SHP77 (cell line): ENCODE results near the gene MRPL14.
A peak's percentile ranks its signal among the peaks of the same experiment; 100 is the strongest.
"Not testable (repeated sequence)": the region's sequence is repeated elsewhere in the genome, so short reads cannot be mapped to it uniquely, and the experiment has no call there.

ENCODE experiments used
- DNase-seq, 2 experiments: peaks; one replicate each; lab custom pipeline; 2025; lab: John Stamatoyannopoulos, UW

Gene MRPL14

GRCh38 chr6:44099192-44099591 lies 28.1 kb downstream of the MRPL14 start:
- DNase-seq = no peak

GRCh38 chr6:44097782-44098317 lies 29.4 kb downstream of the MRPL14 start:
- DNase-seq = no peak

GRCh38 chr6:44096612-44097011 lies 30.6 kb downstream of the MRPL14 start:
- peak; percentile 63 to 71 for DNase-seq

GRCh38 chr6:44095243-44095623 lies 32.0 kb downstream of the MRPL14 start:
- DNase-seq = not testable (repeated sequence)

- DNase-seq = no peak
Observed at GRCh38 chr6:44094403-44095242, 32.6 kb downstream of the MRPL14 start.

- DNase-seq = no peak
Observed at GRCh38 chr6:44093750-44094402, 33.4 kb downstream of the MRPL14 start.

- no peak for DNase-seq
Observed at GRCh38 chr6:44093066-44093465, 34.2 kb downstream of the MRPL14 start.

GRCh38 chr6:44091981-44092884 lies 35.0 kb downstream of the MRPL14 start:
- no peak for DNase-seq

- not testable (repeated sequence) for DNase-seq
Observed at GRCh38 chr6:44091356-44091755, 35.9 kb downstream of the MRPL14 start.

GRCh38 chr6:44090465-44090864 lies 36.8 kb downstream of the MRPL14 start:
- no peak for DNase-seq

GRCh38 chr6:44088827-44089590 lies 38.2 kb downstream of the MRPL14 start:
- no peak for DNase-seq

GRCh38 chr6:44087623-44088022 lies 39.6 kb downstream of the MRPL14 start:
- DNase-seq = no peak

- DNase-seq = no peak
Observed at GRCh38 chr6:44086931-44087574, 40.2 kb downstream of the MRPL14 start.

- no peak for DNase-seq
Observed at GRCh38 chr6:44085219-44085618, 42.0 kb downstream of the MRPL14 start.

GRCh38 chr6:44084231-44085014 lies 42.8 kb downstream of the MRPL14 start:
- no peak for DNase-seq

- DNase-seq = no peak
Observed at GRCh38 chr6:44082872-44083321, 44.4 kb downstream of the MRPL14 start.

GRCh38 chr6:44081753-44082152 lies 45.5 kb downstream of the MRPL14 start:
- DNase-seq = no peak

- DNase-seq = no peak
Observed at GRCh38 chr6:44080561-44081521, 46.4 kb downstream of the MRPL14 start.

GRCh38 chr6:44079672-44080071 lies 47.6 kb downstream of the MRPL14 start:
- DNase-seq = no peak
